ENCODE measurements around the gene SLC39A8.
A peak's percentile ranks its signal among the peaks of the same experiment; 100 is the strongest.

SLC39A8 gene

GRCh38 chr4:102339018-102339417 is 6.3 kb downstream of the SLC39A8 start:
- no peak for DNase-seq

GRCh38 chr4:102338405-102338804 is 6.9 kb downstream of the SLC39A8 start:
- DNase-seq: no peak

- DNase-seq: no peak
These were observed 9.7 kb downstream of the SLC39A8 start for GRCh38 chr4:102335616-102336015.

GRCh38 chr4:102334624-102335023 is 10.7 kb downstream of the SLC39A8 start:
- DNase-seq: no peak

- DNase-seq: no peak
These were observed 11.5 kb downstream of the SLC39A8 start for GRCh38 chr4:102333787-102334186.

- no peak for DNase-seq
These were observed 17.2 kb downstream of the SLC39A8 start for GRCh38 chr4:102328045-102328444.

GRCh38 chr4:102326951-102327350 is 18.3 kb downstream of the SLC39A8 start:
- DNase-seq: no peak

- no peak for DNase-seq
These were observed 20.6 kb downstream of the SLC39A8 start for GRCh38 chr4:102324730-102325129.

- DNase-seq: no peak
These were observed 22.5 kb downstream of the SLC39A8 start for GRCh38 chr4:102322736-102323135.

- no peak for DNase-seq
These were observed 23.9 kb downstream of the SLC39A8 start for GRCh38 chr4:102321260-102321995.

- no peak for DNase-seq
These were observed 25.7 kb downstream of the SLC39A8 start for GRCh38 chr4:102319594-102319993.

- no peak for DNase-seq
These were observed 26.8 kb downstream of the SLC39A8 start for GRCh38 chr4:102318526-102318925.

GRCh38 chr4:102318105-102318504 is 27.2 kb downstream of the SLC39A8 start:
- no peak for DNase-seq

- DNase-seq: no peak
These were observed 27.8 kb downstream of the SLC39A8 start for GRCh38 chr4:102317459-102317858.

- no peak for DNase-seq
These were observed 28.7 kb downstream of the SLC39A8 start for GRCh38 chr4:102316585-102316984.

- no peak for DNase-seq
These were observed 29.8 kb downstream of the SLC39A8 start for GRCh38 chr4:102315532-102315931.

- DNase-seq: no peak
These were observed 32.9 kb downstream of the SLC39A8 start for GRCh38 chr4:102312417-102312816.

- DNase-seq: no peak
These were observed 33.4 kb downstream of the SLC39A8 start for GRCh38 chr4:102311912-102312311.

- no peak for DNase-seq
These were observed 33.9 kb downstream of the SLC39A8 start for GRCh38 chr4:102311407-102311806.

- DNase-seq: no peak
These were observed 37.1 kb downstream of the SLC39A8 start for GRCh38 chr4:102308032-102308799.

- no peak for DNase-seq
These were observed 39.6 kb downstream of the SLC39A8 start for GRCh38 chr4:102305666-102306065.

- no peak for DNase-seq
These were observed 42.5 kb downstream of the SLC39A8 start for GRCh38 chr4:102302762-102303161.

- no peak for DNase-seq
These were observed 44.1 kb downstream of the SLC39A8 start for GRCh38 chr4:102301167-102301566.

GRCh38 chr4:102299354-102300107 is 45.8 kb downstream of the SLC39A8 start:
- peak in 1 of 2 experiments; percentile 12 for DNase-seq
